Fibroblast of skin of left biceps (primary cell): ENCODE data around the gene TMEM154.

Experiments
- DNase-seq, 2 experiments: peaks; one replicate each; pipeline ENCODE4 v3.0.0-alpha.2; 2013; ENCODE audit warnings: low read depth in 2 of 2

The TMEM154 gene

DNA sequence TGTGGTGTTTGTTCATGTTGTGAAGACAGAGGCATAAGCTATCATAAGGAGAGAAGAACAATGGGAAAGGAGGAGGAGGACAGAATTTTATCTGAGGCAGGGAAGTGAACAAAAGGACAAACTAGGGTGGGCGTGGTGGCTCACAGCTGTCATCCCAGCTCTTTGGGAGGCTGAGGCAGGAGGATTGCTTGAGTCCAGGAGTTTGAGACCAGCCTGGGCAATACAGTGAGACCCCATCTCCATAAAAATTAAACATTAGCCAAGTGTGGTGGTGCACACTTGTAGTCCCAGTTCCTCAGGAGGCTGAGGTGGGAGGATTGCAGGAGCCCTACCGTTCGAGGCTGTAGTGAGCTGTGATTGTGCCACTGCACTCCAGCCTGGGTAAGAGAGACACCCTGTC, 49.9 kb downstream of the TMEM154 start:
- DNase-seq, result no peak

DNA sequence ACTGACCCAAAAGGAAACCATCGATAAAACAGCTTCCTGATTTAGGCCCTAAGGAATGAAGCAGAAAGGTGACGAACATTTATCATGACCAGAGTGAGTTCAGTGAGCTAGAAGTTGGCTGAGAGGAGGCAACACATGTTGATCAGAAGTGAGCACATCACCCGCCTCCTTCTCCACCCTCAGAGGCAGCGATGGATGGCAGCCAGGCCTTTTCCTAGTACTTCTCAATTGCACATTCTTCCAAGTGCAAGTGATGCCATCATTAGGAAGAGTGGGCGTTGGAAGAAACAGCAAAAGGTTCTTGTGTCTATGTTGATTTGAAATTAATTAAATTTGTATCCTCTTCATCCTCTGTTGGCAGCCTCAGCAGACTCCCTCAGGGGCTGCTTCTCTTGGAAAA, 51.7 kb downstream of the TMEM154 start:
- DNase-seq, result peak in 1 of 2 experiments; percentile 23

DNA sequence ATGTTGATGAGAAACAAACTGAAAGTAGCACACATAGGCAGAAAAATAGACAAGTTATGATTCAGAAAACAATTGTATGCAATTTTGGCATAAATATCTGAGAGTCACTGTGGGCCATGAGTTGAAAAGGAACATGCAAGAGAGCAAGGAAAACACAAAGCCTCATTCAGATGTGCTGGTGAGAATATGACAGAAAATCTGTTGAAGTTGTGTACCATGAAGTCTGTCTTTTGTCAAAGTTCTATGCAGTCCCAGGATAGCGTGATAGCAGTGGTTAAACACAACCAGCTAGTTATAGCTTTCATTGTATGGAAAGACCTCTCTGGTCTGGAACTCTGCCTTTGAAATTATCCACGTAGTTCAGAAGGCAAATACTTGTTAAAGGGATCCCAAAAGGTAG, 53.0 kb downstream of the TMEM154 start:
- no peak for DNase-seq

DNA sequence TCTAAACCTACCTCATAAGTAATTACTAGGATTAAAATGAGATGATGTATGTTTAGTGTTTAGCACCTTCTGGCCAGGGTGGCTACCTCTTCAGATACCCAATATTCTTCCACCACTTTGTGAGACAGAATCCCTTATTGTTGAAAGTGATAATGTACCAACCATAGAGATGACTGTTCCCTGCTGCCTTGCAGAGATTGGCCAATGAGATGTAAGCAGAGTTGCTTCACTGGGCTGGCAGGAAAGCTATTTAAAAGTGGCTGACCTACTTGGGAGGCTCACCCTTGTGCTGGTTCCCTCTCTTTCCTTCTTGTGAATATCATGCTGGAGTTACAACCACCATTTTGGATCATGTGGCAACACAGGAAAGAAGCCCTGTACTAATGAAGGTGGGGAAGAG, 58.9 kb downstream of the TMEM154 start:
- no peak for DNase-seq

DNA sequence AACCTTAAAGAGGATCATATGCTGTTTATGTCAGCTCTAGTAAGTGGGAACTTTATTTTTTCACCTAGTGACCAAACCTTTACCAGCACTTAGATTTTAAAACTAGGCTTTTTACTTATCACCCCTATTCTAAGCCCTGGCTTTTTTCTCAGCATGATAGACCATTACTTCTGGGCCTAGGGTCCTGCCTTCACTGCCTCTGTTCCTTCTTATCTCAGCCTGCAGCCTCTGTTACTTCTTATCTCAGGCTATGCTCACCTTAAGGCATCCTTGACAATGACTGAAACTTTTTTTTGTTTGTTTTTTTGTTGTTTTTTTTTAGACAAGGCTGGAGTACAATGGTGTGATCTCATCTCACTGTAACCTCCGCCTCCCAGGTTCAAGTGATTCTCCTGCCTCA, 59.6 kb downstream of the TMEM154 start:
- DNase-seq, result no peak

DNA sequence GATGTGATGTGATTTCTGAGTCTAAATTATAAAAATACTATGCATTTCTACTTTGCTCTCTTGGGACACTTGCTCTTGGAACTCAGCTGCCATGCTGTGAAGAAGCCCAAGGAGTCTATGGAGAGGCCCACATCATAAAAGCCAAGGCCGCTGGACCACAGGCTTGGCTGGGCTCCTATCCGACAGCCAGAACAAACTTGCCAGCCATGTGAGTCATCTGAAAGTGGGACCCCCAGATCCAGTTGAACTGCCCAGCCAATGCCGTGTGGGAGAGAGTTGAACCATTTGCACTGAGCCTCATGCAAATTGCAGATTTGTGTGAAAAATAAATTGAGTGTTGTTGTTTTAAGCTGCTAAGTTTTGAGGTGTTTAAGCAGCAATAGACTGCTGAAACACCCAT, 60.2 kb downstream of the TMEM154 start:
- no peak for DNase-seq

DNA sequence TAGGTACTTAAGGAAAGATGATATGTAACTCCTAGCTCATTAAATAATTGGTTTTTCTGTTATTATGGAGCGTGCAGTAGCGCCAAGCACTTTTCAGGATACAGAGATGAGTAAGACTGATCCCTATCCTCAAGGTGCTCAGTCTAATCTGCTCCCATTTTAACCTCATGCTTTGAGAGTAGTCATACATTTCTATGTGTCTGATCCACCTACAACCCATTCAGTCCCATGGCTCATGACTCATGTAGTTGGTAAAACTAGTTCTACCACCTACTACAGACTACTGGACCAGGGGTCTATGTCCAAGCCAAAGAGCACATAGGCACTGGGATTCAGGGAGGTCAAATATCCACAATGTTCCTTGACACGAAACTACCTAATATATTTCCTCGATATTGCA, 60.8 kb downstream of the TMEM154 start:
- DNase-seq, result no peak

DNA sequence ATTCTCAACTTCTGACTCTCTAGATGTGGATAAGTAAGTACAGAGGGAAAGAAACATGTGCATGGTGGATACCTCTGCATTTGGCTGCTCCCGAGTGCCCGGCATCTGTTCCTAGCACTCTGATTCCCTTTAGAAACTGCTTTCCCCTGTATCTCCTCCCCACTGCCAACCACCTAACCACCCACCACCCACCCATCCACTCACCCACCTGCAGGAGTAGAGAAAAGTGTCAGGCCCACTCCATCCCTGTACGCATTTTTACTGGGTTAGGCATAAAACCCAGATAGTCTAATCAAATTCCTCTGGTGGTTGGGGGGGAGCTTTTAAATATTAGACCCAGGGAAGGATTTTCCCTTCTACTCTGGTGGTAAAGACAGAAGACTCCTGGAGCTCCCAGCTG, 63.0 kb downstream of the TMEM154 start:
- DNase-seq, result no peak

DNA sequence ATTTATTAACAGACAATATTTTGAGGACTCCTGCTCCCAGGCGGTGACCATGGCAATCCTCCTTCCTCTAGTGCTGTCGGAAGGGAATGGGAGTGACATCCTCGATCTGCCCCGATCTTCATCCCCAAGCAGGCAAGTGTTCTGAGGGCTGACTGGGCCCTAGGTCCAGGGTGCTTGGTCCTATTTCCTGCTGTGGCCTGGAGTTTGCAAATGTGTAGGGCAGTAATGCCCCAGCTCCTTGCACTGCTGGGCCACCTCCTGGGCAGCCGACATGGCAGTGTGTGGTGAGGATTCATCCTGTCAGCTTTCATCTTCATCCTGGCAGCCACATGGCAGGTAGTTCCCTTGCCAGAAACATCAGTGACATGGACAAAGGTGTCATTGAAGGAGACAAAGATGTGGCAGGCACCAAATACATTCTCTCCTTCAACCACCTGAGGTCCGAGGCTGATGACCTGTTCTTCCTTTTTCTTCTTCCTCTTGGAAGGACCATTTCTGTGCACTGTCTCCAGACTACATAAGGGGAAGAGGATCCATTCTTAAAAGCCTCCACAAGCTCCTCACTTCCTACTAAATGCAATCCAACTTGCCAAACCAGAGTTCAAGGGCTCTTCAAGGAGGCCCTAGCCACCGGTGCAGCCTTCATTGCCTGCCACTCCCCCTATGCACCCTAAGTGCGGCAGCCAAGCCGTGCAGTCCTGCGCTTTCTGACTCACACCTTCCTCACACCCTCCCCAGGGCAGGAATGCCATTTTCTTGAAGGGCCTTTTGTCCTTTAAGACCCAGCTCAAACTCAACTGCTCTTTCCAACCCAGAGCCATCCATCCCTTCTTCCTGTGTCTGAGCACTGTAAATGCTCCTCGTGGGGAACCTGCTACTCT, 65.7 kb downstream of the TMEM154 start:
- no peak for DNase-seq

DNA sequence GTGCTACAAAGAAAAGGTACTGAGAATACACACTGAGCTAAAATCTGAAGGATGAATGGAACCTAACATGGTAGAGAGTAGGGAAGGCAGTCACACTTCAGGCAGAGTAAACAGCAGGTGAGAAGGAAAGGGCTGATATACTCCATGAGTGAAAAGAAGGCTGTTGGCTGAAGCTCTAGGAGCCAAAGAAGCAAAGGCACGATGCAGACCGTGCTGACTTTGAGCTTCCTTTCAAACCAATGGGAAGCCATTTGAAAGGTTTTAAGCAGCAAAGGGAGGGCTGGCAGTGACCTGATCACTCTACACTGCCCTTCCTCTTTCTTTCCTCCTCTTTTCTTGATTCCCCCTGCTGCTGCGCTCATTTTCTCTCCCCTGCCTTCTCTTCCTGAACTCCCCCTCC, 66.4 kb downstream of the TMEM154 start:
- no peak for DNase-seq

DNA sequence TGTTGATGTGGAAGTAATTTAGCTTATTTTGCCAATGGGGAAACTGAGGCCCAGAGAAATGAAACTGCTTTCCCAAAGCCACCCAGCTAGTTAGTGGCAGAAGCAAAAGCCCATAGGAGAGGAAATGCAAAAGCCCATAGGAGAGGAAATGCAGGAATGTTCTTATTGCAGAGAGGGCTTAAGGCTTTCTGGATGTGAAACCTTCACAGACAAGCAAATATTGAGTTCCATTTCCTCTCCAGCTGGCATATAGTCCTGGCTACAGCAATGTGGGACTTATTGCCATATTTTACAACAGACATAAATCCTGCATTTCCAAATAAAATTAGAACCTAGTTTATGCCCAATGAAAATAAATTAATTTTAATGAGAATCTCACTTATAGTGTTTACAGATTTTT, 69.7 kb downstream of the TMEM154 start:
- no peak for DNase-seq

DNA sequence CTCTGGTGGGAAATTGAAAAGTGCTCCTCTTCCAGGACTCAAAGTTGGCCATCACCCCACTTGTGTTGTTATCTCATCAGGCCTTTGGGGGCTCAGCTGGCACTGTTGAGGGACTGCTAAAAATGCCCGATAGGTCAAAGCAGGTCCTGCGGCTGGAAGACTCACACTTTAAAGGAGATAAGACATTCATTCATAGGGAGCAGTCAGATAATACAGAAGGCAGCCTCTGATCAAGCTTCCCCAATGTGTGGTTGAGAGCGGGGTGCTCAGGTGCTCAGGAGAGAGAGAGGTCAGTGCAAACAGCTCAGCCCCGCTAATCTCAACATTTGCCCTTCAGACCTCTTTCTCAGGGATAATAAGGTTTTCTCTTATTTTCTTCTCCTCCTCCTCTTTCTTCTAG, 70.3 kb downstream of the TMEM154 start:
- no peak for DNase-seq

DNA sequence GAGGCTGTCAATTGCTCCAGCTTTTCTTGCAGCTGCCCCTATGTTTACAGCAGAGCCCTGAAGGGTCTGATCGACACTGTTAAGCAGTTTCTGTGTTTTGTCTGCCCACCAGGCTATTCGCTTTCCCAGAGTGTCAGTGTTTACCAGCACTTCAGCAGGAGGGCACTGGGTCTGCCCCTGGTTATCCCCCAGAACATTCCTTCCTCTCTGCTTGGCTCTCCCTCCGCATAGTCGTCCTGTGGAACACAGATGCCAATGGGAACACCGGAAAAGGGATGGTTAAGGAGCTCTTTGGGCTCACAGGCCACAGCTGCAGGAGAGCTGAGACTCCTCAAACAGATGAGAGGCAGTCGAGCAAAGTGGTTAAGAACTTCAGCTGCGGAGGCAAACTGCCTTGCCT, 72.6 kb downstream of the TMEM154 start:
- DNase-seq, result no peak

DNA sequence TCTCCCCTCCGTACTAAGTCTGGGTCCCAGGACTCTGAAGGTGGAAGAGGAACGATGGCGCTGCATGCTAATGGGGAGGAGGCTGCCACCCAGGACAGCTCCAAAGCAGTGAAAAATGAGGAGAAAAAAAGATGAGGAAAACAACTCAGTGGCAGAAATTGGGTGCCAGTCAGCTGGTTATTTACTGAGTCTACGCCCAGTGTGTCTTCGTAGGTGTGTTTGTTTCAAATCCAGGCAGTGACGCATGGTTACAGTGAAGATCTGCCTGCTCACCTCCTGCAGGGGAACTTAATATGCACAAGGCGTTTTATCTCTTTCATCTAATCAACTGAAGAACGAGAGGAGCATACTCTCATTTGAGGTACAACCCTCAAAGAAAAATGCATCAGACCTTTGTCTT, 73.0 kb downstream of the TMEM154 start:
- no peak for DNase-seq

DNA sequence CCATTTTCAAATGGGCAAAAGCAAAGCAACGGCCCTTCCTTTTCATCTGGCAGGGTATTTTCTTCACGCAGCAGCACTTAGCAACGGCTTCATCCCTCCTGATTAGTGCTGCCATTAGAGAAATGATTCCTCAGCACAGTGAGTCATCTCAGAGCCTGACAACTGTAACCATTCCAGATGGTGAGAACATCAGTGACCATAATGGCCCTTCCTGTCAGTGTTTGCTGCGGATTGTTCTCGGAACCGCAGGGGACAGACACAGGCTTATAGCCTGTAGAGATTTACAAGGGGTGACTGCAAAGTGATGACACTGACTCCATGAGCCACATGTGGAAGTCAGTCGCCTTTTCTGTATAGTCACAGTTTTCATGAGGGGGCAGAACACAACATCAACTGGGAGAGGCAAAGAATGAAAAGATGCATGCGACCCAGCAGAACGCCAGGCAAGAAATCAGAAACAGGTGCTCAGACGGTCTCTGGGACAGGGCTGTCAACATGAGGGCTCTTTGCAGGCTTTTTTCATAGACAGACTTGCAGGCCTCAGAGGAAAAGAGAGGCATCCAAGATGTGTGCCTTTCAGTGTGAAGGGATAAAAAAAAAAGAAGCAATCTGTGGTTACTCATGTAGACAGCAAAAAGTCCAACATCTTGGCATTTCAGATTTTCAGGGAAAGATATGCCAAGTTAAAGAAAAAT, 74.0 kb downstream of the TMEM154 start:
- DNase-seq, result peak; percentile 29 to 43

DNA sequence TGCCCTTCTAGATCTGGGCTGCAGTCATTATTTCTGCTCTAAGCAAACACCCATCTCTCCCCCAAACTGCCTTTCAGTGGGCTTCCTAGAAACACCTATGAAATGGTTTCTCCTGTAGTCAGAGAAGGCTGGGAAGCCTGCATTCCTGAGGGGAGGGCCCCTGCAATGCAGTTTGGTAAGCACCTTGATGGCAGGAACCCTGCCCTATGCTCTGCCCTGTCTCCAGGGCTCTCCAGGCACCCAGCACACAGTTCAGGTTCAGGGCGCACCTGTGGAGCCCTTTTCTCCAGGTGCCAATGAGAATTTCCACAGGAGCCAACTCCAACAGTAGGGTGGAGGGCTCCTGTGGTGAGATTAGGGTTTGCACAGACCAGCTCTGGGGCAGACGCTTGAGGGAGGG, 74.8 kb downstream of the TMEM154 start:
- no peak for DNase-seq

DNA sequence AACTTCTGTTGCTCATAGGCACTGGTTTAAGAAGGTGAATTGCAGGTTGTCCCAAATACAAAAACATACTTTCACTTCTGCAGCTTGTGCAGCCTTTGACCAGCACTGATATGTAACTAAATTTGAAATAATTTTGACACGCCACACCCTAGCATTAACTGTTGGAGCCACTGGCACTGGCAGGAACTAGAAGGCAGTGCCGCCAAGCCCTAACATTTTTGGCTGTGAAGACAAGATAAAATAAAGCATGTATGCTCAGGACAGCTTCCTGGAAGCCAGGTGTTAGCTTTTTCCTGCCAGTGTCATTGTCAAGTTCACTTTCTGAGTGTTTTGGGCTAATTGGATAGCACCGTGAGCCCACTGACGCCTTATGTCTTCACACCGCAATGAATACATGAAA, 78.6 kb downstream of the TMEM154 start:
- no peak for DNase-seq

DNA sequence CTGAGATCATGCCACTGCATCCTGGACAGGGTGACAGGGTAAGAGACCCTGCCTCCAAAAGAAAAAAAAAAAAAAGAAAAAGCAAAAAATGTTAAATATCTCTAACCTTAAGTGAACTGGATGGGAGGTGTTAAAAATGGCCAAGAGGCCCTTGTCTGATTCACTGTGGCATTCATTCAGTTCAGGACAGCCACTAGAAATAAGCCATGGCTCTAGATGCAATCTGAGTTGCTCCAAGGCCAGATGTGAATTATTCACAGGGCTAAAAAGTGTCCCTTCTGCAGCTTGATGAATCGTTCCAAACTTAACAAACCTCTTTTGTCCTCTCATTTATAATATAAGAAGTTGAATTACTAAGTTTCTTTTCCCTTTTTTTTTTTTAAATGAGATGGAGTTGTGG, 80.2 kb downstream of the TMEM154 start:
- DNase-seq, result no peak

DNA sequence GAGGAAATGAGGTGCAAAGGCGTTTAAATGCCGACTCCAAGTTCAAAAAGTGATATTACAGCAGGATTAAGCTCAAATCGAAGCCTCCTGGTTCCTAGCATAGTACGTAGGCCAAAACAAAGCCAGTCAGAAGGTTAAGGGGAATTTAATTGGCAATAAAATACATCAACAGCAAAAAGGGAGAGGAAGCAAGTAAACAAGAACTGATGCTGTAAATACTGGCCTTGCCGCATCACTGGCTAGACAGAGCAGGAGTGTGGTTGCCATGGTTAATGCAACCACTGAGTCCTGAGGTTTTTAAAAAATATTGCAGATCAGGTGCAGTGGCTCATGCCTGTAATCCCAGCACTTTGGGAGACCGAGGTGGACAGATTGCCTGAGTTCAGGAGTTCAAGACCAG, 80.7 kb downstream of the TMEM154 start:
- no peak for DNase-seq

DNA sequence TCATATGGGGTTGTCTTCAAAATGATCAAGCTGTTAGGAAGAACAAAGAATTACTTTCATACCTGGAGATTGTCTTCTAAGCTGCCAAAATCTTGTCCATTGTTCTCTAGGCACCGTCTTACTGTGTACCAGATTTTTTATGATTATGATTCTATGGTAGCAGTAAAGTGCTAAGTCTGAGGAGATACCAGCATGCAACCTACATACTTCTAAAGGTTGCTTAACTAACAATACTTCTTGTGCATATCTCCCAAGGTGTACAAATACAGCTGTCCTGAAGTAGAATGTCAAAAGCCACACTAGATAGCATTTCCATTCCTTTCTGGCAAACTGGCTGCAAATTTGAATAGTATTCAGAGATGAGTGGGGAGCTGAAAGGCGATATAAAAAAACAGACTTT, 81.3 kb downstream of the TMEM154 start:
- no peak for DNase-seq

DNA sequence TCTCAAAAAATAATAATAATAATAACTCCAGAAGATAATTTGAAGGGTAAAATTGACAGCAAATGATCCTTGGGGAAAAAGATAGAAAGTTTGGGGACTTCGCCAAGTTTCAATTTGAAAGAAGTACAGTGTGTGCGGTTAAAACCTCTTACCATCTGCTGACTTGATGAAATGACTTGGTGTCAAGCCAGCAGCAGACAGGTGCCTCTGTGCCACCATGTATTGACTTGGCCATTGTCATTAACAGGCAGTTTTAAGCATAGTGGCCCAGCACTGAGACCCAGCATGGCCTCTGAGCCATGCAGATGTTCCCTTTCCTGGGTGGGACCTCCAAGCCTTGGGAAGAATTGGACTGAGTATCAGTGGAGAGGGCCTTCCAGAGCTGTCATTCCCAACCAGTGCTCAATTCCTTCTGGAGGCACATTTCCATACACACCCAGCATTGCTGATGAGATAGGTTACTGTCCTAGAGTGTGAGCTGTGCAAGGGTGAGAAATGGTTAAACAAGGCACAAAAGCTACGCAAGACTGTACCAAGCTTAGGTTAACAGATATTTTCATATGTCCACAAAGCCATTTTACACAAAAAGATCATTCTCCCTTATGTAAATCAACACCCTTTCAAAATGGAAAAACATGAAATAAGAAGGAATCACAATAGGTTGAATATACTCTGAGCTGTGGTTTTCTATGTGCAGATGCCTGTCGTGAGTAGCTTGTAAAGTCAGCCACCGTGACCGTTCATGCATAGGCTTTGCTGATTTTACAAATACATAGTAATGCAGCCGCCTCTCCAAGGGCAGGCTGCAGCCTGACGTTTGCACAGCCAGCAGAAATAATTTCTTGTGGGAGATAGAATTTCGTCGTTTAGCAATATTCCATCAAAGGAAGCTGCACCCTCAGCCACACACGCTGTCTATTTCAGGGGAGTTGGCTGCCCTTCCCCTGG, 84.5 kb downstream of the TMEM154 start:
- no peak for DNase-seq

DNA sequence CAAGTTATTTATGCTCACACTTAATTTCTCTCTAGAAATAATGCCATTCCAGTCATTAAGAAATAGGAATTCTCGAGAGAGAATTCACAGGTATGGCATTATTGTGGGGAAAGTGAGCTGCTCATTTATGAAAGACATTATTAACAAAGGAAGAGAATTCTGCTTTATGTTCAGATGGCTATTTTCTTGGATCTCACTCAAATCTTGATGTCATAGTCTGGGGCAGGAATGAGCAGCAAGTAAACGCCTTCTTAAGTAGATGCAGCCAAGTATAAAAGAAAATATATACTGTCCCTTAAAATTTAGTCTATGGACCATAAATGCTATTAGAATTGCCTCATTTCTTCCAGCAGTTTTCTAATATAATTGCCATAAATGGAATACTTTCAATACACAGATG, 85.7 kb downstream of the TMEM154 start:
- DNase-seq, result no peak
